ENCODE measurements around the gene OSGIN1. TPM values are rescaled to one million over a fixed set of nuclear protein-coding genes. Genes with fewer than 3 reads are reported as not detected.

The OSGIN1 gene
- total RNA-seq, 1 donor from 2014 or later = 9.8 TPM

- no peaks in the 10 kb centered on the region for H3K36me3 ChIP-seq
- H3K27me3 ChIP-seq (ENCODE audit: low read depth) = no peaks in the 10 kb centered on the region
- ATAC-seq = no peak
- H3K9me3 ChIP-seq = no peaks in the 10 kb centered on the region
- TF ChIP-seq CTCF (IDR thresholded peaks at IDR 0.05) = no peak
- no peak overlapping the region for H3K27ac ChIP-seq
- no peak overlapping the region for H3K4me3 ChIP-seq
- DNase-seq = no peak
- H3K4me1 ChIP-seq = no peaks in the 10 kb centered on the region
- intact Hi-C loops (cut with DNase I) = no loop called here
Observed at GRCh38 chr16:83981799-83982198, 28.8 kb downstream of the OSGIN1 start.

GRCh38 chr16:83983491-83983890 is 30.5 kb downstream of the OSGIN1 start:
- ATAC-seq = no peak
- Histone ChIP-seq H3K27ac (no peak overlapping the region), H3K36me3 (no peaks in the 10 kb centered on the region), H3K9me3 (no peaks in the 10 kb centered on the region), H3K27me3 (ENCODE audit: low read depth) (no peaks in the 10 kb centered on the region), H3K4me3 (no peak overlapping the region), H3K4me1 (no peaks in the 10 kb centered on the region)
- intact Hi-C loops (cut with DNase I) = no loop called here
- TF ChIP-seq CTCF (IDR thresholded peaks at IDR 0.05) = no peak
- DNase-seq = no peak

- Histone ChIP-seq H3K27me3 (ENCODE audit: low read depth) (peaks cover 5% of the 10 kb centered on the region), H3K36me3 (no peaks in the 10 kb centered on the region), H3K4me1 (no peaks in the 10 kb centered on the region), H3K9me3 (no peaks in the 10 kb centered on the region), H3K4me3 (no peak overlapping the region), H3K27ac (no peak overlapping the region)
- ATAC-seq = no peak
- no peak for TF ChIP-seq CTCF (IDR thresholded peaks at IDR 0.05)
- intact Hi-C loops (cut with DNase I) = no loop called here
- DNase-seq = no peak
Observed at GRCh38 chr16:83989300-83989699, 36.3 kb downstream of the OSGIN1 start.

- Histone ChIP-seq H3K27me3 (ENCODE audit: low read depth) (peaks cover 5% of the 10 kb centered on the region), H3K4me3 (no peak overlapping the region), H3K9me3 (no peaks in the 10 kb centered on the region), H3K36me3 (no peaks in the 10 kb centered on the region), H3K27ac (no peak overlapping the region), H3K4me1 (no peaks in the 10 kb centered on the region)
- no peak for TF ChIP-seq CTCF (IDR thresholded peaks at IDR 0.05)
- intact Hi-C loops (cut with DNase I) = no loop called here
- ATAC-seq (no peak), DNase-seq (no peak)
Observed at GRCh38 chr16:83990492-83990891, 37.5 kb downstream of the OSGIN1 start.

- Histone ChIP-seq H3K9me3 (no peaks in the 10 kb centered on the region), H3K27me3 (ENCODE audit: low read depth) (peaks cover 17% of the 10 kb centered on the region), H3K4me1 (peaks cover 4% of the 10 kb centered on the region), H3K27ac (no peak overlapping the region), H3K36me3 (no peaks in the 10 kb centered on the region), H3K4me3 (no peak overlapping the region)
- DNase-seq (no peak), ATAC-seq (no peak)
- intact Hi-C loops (cut with DNase I) = no loop called here
- no peak for TF ChIP-seq CTCF (IDR thresholded peaks at IDR 0.05)
Observed at GRCh38 chr16:83992624-83993023, 39.6 kb downstream of the OSGIN1 start.

GRCh38 chr16:83994087-83994486 is 41.0 kb downstream of the OSGIN1 start:
- DNase-seq = peak; percentile 62
- peaks cover 28% of the 10 kb centered on the region for H3K27me3 ChIP-seq (ENCODE audit: low read depth)
- intact Hi-C loops (cut with DNase I) = no loop called here

More at GRCh38 chr16:83994087-83994486, 41.0 kb downstream of the OSGIN1 start:
- no peak for TF ChIP-seq CTCF (IDR thresholded peaks at IDR 0.05)
- H3K4me1 ChIP-seq = peaks cover 4% of the 10 kb centered on the region
- H3K36me3 ChIP-seq = no peaks in the 10 kb centered on the region
- H3K27ac ChIP-seq = no peak overlapping the region
- H3K4me3 ChIP-seq = no peak overlapping the region
- H3K9me3 ChIP-seq = no peaks in the 10 kb centered on the region
- ATAC-seq = peak; percentile 25 to 38

Measured in lower lobe of right lung (tissue), 2 donors.